Activated B cell treated with CpG ODN at 0.5 μM for 24 hours (primary cell): ENCODE data around the gene CFAP100. TPM values are rescaled to one million over a fixed set of nuclear protein-coding genes. Genes with fewer than 3 reads are reported as not detected.

ENCODE experiments used
- ATAC-seq: fragments of 200-7000 bp; cut with Tn5 transposase; one replicate; pipeline ENCODE4 v1.10.0; 2021; ENCODE audit warnings: low read depth, mild to moderate bottlenecking, moderate library complexity
- CTCF ChIA-PET: fragments of 350-600 bp; sonication (Branson Sonifier 250); formaldehyde crosslinking; loops from one replicate; lab custom pipeline; 2021; ENCODE audit warnings: antibody characterized with exemption; lab: Charles Lee
- POLR2A ChIA-PET: fragments of 350-600 bp; sonication (Branson Sonifier 250); formaldehyde crosslinking; loops from one replicate; lab custom pipeline; 2021; ENCODE audit warnings: antibody characterized with exemption; lab: Charles Lee
- DNase-seq: peaks from one replicate; pipeline ENCODE4 v3.0.0; 2022
- H3K27ac Mint-ChIP-seq: one replicate; pipeline ENCODE4 v1.8.0; 2020; ENCODE audit warnings: mixed read lengths
- H3K27me3 Mint-ChIP-seq: one replicate; pipeline ENCODE4 v1.8.0; 2021; ENCODE audit warnings: mixed read lengths
- H3K36me3 Mint-ChIP-seq: one replicate; pipeline ENCODE4 v1.8.0; 2021; ENCODE audit warnings: low read depth, mixed read lengths
- H3K4me1 Mint-ChIP-seq: one replicate; pipeline ENCODE4 v1.8.0; 2021; ENCODE audit warnings: mixed read lengths
- H3K4me3 Mint-ChIP-seq: one replicate; pipeline ENCODE4 v1.8.0; 2020; ENCODE audit warnings: mild to moderate bottlenecking, mixed read lengths
- H3K9me3 Mint-ChIP-seq: one replicate; pipeline ENCODE4 v1.8.0; 2020; ENCODE audit warnings: mixed read lengths
- intact Hi-C: fragments of 100-400 bp; cut with micrococcal nuclease; formaldehyde crosslinking; loops from one replicate; pipeline ENCODE4 v1.15.1; 2024
- total RNA-seq: library from RNA; stranded (reverse); gene quantifications from 2 replicates; pipeline ENCODE4 v1.2.3, GENCODE V29; 2022
- TF ChIP-seq, protein P1 (sequence below): fragments of 200-600 bp; IDR thresholded peaks from one replicate; pipeline ENCODE4 v1.8.0; 2022; ENCODE audit warnings: antibody characterized with exemption, mild to moderate bottlenecking

Gene CFAP100
- total RNA-seq, 1 donor from 2014 or later: not detected

DNA sequence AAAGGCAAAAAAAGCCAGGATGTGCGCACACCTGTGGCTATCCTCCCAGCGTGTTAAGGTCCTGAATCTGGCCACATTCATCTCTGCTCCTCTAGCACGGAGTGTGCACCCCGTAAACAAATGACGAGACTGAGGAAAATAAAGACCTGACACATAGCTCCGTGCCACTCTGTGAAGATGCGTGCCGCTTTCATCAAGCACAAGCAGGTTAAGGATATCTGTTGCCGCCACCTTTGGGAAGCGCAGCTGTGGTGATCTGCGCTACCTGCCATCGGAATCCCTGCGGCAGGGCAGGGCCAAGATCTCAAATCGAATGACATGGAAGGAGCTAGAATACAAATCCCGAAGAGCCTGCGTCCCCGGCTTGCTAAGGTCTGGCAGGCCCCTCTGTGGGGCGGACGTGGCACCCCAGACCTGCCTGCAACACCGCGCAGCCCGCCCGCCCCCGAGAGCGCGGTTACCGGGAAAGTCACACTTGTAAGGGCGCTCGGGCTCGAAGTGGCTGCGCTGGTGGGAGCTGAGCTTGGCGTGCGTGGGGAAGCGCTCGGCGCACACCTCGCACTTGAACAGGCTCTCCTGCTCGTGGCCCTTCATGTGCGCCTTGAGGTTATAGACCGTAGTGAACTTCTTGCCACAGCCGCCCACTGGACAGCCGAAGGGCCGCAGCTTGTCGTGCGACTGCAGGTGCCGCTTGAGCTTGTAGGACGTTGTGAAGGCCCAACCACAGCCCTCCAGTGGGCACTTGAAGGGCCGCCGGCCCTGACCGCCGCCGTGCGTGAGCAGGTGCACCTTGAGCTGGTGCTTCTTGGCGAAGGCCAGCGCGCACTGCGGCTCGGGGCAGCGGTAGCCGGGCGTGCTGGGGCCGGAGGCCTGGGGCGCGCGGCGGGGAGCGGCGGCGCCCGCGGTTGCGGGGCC lies 80.0 kb downstream of the CFAP100 start:
- TF ChIP-seq, protein P1, sequence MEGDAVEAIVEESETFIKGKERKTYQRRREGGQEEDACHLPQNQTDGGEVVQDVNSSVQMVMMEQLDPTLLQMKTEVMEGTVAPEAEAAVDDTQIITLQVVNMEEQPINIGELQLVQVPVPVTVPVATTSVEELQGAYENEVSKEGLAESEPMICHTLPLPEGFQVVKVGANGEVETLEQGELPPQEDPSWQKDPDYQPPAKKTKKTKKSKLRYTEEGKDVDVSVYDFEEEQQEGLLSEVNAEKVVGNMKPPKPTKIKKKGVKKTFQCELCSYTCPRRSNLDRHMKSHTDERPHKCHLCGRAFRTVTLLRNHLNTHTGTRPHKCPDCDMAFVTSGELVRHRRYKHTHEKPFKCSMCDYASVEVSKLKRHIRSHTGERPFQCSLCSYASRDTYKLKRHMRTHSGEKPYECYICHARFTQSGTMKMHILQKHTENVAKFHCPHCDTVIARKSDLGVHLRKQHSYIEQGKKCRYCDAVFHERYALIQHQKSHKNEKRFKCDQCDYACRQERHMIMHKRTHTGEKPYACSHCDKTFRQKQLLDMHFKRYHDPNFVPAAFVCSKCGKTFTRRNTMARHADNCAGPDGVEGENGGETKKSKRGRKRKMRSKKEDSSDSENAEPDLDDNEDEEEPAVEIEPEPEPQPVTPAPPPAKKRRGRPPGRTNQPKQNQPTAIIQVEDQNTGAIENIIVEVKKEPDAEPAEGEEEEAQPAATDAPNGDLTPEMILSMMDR: no peak
- intact Hi-C loops: loop anchor here (1.0 to 10.0 kb wide), 9 partner anchors 117 to 1740 kb away; partner anchors contain the start of genes ABTB1, EEFSEC, KLF15 and RUVBL1
- ChIA-PET CTCF (no interaction called here), POLR2A (interaction anchor here (0.5 to 1.9 kb wide), 3 partner anchors 9 to 879 kb away, joined by 4 to 5 read pairs (median 4); no protein-coding TSS in a partner anchor)
- ATAC-seq (no peak), DNase-seq (no peak)
- Mint-ChIP-seq H3K4me3 (peak overlapping the region; percentile 84), H3K36me3 (peaks cover 38% of the 10 kb centered on the region), H3K9me3 (no peaks in the 10 kb centered on the region), H3K27ac (peak overlapping the region; percentile 56), H3K27me3 (no peaks in the 10 kb centered on the region), H3K4me1 (peaks cover 38% of the 10 kb centered on the region)

DNA sequence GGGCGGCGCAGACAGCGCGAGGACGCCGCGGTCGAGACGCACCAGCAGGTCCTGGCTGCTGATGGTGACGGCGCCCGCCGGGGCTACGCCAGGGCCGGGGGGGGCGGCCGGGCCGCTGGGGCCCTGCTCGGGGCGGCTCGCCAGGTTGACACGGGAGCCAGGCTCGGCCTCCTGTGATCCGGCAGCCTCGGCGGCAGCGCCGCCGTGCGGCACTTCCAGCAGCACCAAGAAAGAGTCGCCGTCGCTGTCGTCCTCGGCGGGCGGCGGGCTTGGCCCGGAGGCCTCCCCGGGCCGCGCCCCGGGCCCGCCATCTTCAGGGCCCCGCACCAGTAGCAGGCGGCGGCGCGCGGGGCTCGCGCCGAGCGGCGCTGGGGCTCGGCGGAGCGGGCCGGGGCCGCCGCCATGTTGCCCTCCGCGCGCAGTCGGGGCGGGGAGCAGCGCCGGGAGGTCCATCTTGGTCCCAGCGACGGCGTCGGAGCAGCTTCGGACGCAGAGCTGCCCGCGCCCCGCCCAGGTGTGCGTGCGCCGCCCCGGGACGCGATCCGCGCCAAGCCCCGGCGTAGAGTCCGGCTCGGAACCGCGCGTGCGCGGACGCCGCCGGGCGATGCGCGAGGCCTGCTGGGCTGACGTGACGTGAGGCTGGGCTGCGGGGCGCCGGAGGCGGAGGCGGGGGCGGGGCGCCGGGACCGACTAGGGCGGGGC lies 80.9 kb downstream of the CFAP100 start, which contains the start of gene ZXDC:
ZXDC (minus strand) TSS at position 479 of the 702 bp plus-strand sequence; CDS start at position 453, 26 bp downstream.
- peak within 1 kb of the TSS; percentile 63 for H3K27ac Mint-ChIP-seq
- intact Hi-C loops: loop anchor here (1.0 to 10.0 kb wide), 11 partner anchors 118 to 1741 kb away; partner anchors contain the start of genes ABTB1, CHCHD6, EEFSEC and KLF15
- ChIA-PET POLR2A (interaction anchor here (0.5 to 1.9 kb wide), 6 partner anchors 10 to 1598 kb away, joined by 3 to 5 read pairs (median 4); partner anchors contain the start of gene SLC41A3), CTCF (interaction anchor here (1.1 kb wide), 1 partner anchor 276 kb away, joined by 3 read pairs; no protein-coding TSS in a partner anchor)
- H3K4me3 Mint-ChIP-seq: peak within 1 kb of the TSS; percentile 87
- H3K27me3 Mint-ChIP-seq: no peaks in the 10 kb centered on the region
- no peaks in the 10 kb centered on the region for H3K9me3 Mint-ChIP-seq
- TF ChIP-seq, protein P1: no peak
- peak; percentile 92 for DNase-seq
- peaks cover 37% of the 10 kb centered on the region for H3K4me1 Mint-ChIP-seq
- peaks cover 30% of the 10 kb centered on the region for H3K36me3 Mint-ChIP-seq
- peak; percentile 86 for ATAC-seq

DNA sequence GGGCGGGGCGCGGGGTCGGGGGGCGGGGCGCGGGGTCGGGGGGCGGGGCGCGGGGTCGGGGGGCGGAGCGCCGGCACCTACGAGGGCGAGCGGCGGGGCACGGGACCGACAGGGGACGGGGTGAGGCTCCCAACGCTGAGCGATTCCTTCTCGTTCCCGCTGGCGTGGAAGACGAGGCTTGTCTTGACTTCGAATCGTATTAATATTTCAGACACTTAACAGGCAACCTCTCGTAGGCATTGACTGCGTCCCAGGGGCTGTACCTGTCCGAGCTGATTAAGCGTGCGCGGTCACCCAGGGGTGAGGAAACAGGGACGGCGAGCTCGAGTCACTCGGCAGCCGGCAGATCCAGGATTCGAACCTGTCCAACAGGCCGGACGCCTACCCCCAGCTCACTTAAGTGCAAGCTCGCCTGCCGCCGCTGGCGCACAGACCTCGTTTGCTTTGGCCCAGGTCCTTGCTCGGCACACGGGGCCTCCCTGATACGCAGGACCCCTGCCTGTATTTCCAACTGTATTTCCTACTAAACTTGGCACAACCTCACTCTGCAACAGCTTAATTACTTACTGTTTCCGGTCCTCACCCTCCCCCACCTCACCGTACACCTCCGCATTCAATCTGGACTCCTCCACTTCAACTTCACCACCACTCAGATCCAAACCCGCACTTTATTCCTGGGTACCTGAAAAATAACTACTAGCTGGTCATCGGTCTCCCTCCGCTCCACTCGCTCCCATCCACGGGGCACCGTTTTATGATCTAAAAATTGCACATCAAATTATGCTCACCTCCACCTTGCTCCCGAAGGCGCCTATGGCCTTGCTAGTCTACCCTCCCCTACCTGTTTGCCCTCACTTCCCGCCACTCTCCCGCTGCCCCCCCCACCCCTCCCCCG lies 81.7 kb downstream of the CFAP100 start:
- Mint-ChIP-seq H3K36me3 (peaks cover 22% of the 10 kb centered on the region), H3K4me1 (peaks cover 37% of the 10 kb centered on the region), H3K27ac (peak overlapping the region; percentile 63), H3K9me3 (no peaks in the 10 kb centered on the region), H3K4me3 (peak overlapping the region; percentile 87), H3K27me3 (no peaks in the 10 kb centered on the region)
- CTCF ChIA-PET: interaction anchor here (1.1 kb wide), 1 partner anchor 275 kb away, joined by 3 read pairs; no protein-coding TSS in a partner anchor
- ATAC-seq (peak; percentile 2), DNase-seq (peak; percentile 62)
- TF ChIP-seq, protein P1: no peak
- POLR2A ChIA-PET: interaction anchor here (0.6 to 1.2 kb wide), 5 partner anchors 13 to 1598 kb away, joined by 3 to 4 read pairs (median 3); partner anchors contain the start of gene SLC41A3
- intact Hi-C loops: loop anchor here (1.0 to 10.0 kb wide), 8 partner anchors 228 to 1742 kb away; partner anchors contain the start of genes ABTB1, CHCHD6, EEFSEC and RUVBL1

- TF ChIP-seq, protein P1: no peak
- peak overlapping the region; percentile 87 for H3K4me3 Mint-ChIP-seq
- CTCF ChIA-PET: interaction anchor here (1.1 kb wide), 1 partner anchor 275 kb away, joined by 3 read pairs; no protein-coding TSS in a partner anchor
- POLR2A ChIA-PET: interaction anchor here (0.8 kb wide), 1 partner anchor 13 kb away, joined by 3 read pairs; no protein-coding TSS in a partner anchor
- H3K4me1 Mint-ChIP-seq: peaks cover 34% of the 10 kb centered on the region
- H3K9me3 Mint-ChIP-seq: no peaks in the 10 kb centered on the region
- no peak overlapping the region for H3K27ac Mint-ChIP-seq
- no peak for ATAC-seq
- H3K27me3 Mint-ChIP-seq: no peaks in the 10 kb centered on the region
- peaks cover 18% of the 10 kb centered on the region for H3K36me3 Mint-ChIP-seq
- DNase-seq: no peak
- intact Hi-C loops: loop anchor here (5.0 to 10.0 kb wide), 6 partner anchors 1115 to 1742 kb away; partner anchors contain the start of genes ABTB1, EEFSEC, RUVBL1 and SEC61A1
These were observed 82.3 kb downstream of the CFAP100 start for GRCh38 chr3:126477061-126477380.
